ENCODE data around the gene SEMA6B. TPM values are rescaled to one million over a fixed set of nuclear protein-coding genes. Genes with fewer than 3 reads are reported as not detected.

Gene SEMA6B
- total and polyA plus RNA-seq, 2 donors (not counting 3 experiments of a cell fraction or from before 2014, with no cell fraction given) = 97.8 to 176 TPM

GRCh38 chr19:4533334-4533733 is 26.1 kb downstream of the SEMA6B start:
- Histone ChIP-seq H3K27ac (ENCODE audit: insufficient read depth, low read depth, low read length) (no peak overlapping the region), H2AFZ (ENCODE audit: low read depth, low read length) (no peak overlapping the region), H3K4me1 (ENCODE audit: control insufficient read depth, extremely low read depth, insufficient read depth, low read length) (peaks cover 3% of the 10 kb centered on the region), H3K9ac (replicated peaks; ENCODE audit: extremely low read depth, insufficient read depth, low read length) (no peak overlapping the region), H3K4me3 (replicated peaks in 1 of 3; ENCODE audit: insufficient read depth in 1 of 3, low read depth in 1 of 3, low read length in 3 of 3) (no peak overlapping the region), H3K79me2 (ENCODE audit: control insufficient read depth, insufficient read depth, low read length) (no peaks in the 10 kb centered on the region), H3K4me2 (ENCODE audit: insufficient read depth, low read length) (no peak overlapping the region), H3K9me3 (replicated peaks; ENCODE audit: control insufficient read depth, insufficient read depth, low read length) (no peaks in the 10 kb centered on the region), H3K9me1 (replicated peaks; ENCODE audit: control insufficient read depth, extremely low read depth, insufficient read depth, low read length) (no peaks in the 10 kb centered on the region), H3K36me3 (ENCODE audit: control insufficient read depth in 2 of 2, extremely low read depth in 1 of 2, insufficient read depth in 2 of 2, low read length in 2 of 2) (no peaks in the 10 kb centered on the region), H4K20me1 (replicated peaks; ENCODE audit: control insufficient read depth, extremely low read depth, insufficient read depth, low read length) (no peaks in the 10 kb centered on the region), H3K27me3 (ENCODE audit: control insufficient read depth in 2 of 2, insufficient read depth in 2 of 2, low read length in 2 of 2) (no peaks in the 10 kb centered on the region)
- intact Hi-C loops (cut with micrococcal nuclease) (no loop called here), dilution Hi-C loops (cut with MboI; ENCODE audit: extremely low pct_ligation_motif_present, low sequenced_read_pairs) (no loop called here)
- FAIRE-seq (no peak), DNase-seq (ENCODE audit: low read depth, low spot score) (no peak)
- no peak for TF ChIP-seq POLR2A (IDR thresholded peaks at IDR 0.05; ENCODE audit: low read depth, low read length)
- TF ChIP-seq JUN (IDR thresholded peaks at IDR 0.05; ENCODE audit: borderline replicate concordance, insufficient read depth, insufficient read length, low read depth) = no peak
- TF ChIP-seq CTCF (IDR thresholded peaks at IDR 0.05; ENCODE audit: extremely low read depth in 1 of 2, insufficient read depth in 1 of 2, low read depth in 1 of 2, low read length in 2 of 2) = no peak
- no peak for TF ChIP-seq MAX (IDR thresholded peaks at IDR 0.05; ENCODE audit: insufficient read depth, insufficient read length)
- TF ChIP-seq POLR2AphosphoS5 (IDR thresholded peaks at IDR 0.05; ENCODE audit: insufficient read depth, low read depth, low read length) = no peak
- TF ChIP-seq MYC (IDR thresholded peaks at IDR 0.05; ENCODE audit: low read depth, low read length) = no peak
- no peak for TF ChIP-seq GATA2 (IDR thresholded peaks at IDR 0.05; ENCODE audit: insufficient read depth, insufficient read length, low read depth, low read length)
- TF ChIP-seq FOS (IDR thresholded peaks at IDR 0.05; ENCODE audit: borderline replicate concordance, insufficient read depth, low read length) = no peak
- no peak for TF ChIP-seq EZH2 (IDR thresholded peaks at IDR 0.05; ENCODE audit: borderline replicate concordance, low read depth, low read length, severe bottlenecking)
- no TSS peak for BruUV-seq (replicated peaks)
- CTCF ChIA-PET = interaction anchor here (4.1 kb wide), 1 partner anchor 9 kb away, joined by 92 read pairs; no protein-coding TSS in a partner anchor
- POLR2A ChIA-PET = no interaction called here

Data from endothelial cell of umbilical vein (primary cell).